GM18507 (cell line): ENCODE measurements around the gene DEAF1.
"Not testable (repeated sequence)": the region's sequence is repeated elsewhere in the genome, so short reads cannot be mapped to it uniquely, and the experiment has no call there.

ENCODE experiments used
- DNase-seq: peaks from one replicate; pipeline ENCODE4 v3.0.0; 2011; ENCODE audit warnings: low read depth; ENCODE audit not compliant: insufficient read length; ENCODE audit errors: extremely low spot score
- FAIRE-seq: peaks from 2 replicates; lab custom pipeline; 2011; peaks lifted over from hg19 to GRCh38; lab: Jason Lieb, UNC

The DEAF1 gene

DNA sequence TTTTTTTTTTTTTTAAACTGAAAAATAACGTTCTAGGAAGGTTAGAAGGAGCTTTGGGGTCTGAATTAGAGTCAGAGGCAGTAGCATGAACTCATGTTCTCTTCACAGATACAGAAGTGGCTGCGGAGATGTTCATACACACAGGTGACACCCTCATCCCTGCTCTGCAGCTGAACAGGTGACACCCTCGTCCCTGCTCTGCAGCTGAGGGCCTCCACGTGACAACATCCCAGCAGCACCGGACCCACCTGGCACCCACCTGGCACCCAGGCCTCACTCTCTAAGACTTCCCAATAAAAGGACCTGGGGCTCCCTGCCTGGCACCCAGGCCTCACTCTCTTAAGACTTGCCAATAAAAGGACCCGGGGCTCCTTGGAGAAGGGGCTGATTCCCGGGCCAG lies 38.2 kb downstream of the DEAF1 start:
- FAIRE-seq: no peak
- no peak for DNase-seq

DNA sequence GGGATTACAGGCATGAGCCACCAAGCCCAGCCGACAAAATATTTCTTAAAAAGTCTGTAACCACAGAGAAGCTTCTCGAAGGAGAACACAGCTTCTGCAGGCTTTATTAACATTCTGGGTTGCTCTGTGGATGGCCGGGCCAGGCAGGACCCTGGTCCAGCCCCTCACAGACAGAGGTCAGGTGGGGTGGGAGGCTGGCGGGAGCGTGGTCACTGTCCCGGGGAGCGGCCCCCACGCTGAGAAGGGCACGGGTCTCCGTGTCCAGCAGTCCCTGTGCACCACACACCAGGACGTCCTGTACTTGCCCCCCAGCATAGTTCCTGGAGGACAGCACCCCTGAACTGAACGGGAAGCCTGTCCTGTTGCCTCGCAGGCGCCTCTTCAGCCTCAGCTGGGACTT lies 38.6 kb downstream of the DEAF1 start:
- no peak for DNase-seq
- FAIRE-seq: no peak

- DNase-seq (no peak), FAIRE-seq (no peak)
These were observed 39.8 kb downstream of the DEAF1 start for GRCh38 chr11:655036-655726.

DNA sequence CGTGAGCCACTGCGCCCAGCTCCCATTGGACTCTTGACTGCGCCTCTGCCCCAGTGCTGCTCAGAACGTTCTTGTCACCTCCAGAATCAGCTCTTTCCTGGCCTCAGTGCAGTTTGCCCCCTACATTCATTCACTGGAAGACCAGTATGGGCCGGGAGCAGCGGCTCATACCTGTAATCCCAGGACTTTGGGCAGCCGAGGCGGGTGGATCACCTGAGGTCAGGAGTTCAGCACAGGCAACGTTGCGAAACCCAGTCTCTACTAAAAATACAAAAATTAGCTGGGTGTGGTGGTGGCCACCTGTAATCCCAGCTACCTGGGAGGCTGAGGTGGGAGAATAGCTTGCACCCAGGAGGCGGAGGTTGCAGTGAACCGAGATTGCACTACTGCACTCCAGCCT lies 40.6 kb downstream of the DEAF1 start:
- not testable (repeated sequence) for FAIRE-seq, DNase-seq

DNA sequence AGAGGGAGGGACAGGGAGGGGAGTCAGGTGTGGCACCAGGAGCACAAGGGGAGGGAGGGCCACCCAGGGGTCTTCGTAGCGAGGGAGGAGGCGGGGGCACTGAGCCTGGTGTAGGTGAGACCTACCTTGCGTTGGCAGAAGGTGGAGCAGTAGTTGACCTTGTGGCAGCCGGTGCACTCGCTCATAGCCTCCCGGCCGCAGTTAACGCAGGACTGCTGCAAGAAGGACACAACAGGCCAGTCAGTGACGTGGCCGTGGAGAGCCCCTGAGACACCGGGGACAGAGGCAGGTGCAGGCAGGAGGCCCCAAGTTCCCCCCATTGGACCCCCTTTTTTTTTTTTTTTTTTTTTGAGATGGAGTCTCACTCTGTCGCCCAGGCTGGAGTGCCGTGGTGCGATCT lies 41.2 kb downstream of the DEAF1 start:
- DNase-seq (no peak), FAIRE-seq (no peak)

GRCh38 chr11:653136-653535 lies 41.9 kb downstream of the DEAF1 start:
- DNase-seq, FAIRE-seq: not testable (repeated sequence)

DNA sequence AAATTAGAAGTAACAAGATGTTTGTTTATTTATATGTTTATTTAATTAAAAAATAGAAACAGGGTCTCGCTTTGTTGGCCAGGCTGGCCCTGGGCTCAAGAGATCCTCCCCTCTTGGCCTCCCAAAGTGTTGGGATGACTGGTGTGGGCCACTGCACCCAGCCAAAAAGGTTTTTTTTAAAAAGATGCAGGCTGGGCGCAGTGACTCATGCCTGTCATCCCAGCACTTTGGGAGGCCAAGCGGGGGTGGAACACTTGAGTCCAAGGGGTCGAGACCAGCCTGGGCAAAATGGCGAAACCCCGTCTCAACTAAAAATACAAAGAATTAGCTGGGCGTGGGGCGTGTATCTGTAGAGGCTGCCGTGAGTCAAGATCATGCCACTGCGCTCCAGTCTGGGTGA lies 44.5 kb downstream of the DEAF1 start:
- no peak for FAIRE-seq
- DNase-seq: no peak

DNA sequence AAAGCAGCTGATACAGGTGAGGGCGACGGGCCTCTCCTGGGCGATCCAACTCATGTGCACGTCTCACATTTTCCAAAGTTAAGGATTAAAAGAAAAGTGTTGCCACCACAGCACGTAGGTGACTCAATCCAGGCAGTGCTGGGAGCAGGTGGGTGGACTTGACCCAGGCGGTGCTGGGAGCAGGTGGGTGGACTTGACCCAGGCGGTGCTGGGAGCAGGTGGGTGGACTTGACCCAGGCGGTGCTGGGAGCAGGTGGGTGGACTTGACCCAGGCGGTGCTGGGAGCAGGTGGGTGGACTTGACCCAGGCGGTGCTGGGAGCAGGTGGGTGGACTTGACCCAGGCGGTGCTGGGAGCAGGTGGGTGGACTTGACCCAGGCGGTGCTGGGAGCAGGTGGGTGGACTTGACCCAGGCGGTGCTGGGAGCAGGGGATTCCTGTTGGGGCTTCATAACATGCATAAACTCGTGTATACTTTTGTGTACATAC lies 47.3 kb downstream of the DEAF1 start:
- not testable (repeated sequence) for FAIRE-seq, DNase-seq

- DNase-seq (no peak), FAIRE-seq (no peak)
These were observed 48.8 kb downstream of the DEAF1 start for GRCh38 chr11:646214-646613.

GRCh38 chr11:645536-645935 lies 49.5 kb downstream of the DEAF1 start:
- no peak for DNase-seq
- no peak for FAIRE-seq

DNA sequence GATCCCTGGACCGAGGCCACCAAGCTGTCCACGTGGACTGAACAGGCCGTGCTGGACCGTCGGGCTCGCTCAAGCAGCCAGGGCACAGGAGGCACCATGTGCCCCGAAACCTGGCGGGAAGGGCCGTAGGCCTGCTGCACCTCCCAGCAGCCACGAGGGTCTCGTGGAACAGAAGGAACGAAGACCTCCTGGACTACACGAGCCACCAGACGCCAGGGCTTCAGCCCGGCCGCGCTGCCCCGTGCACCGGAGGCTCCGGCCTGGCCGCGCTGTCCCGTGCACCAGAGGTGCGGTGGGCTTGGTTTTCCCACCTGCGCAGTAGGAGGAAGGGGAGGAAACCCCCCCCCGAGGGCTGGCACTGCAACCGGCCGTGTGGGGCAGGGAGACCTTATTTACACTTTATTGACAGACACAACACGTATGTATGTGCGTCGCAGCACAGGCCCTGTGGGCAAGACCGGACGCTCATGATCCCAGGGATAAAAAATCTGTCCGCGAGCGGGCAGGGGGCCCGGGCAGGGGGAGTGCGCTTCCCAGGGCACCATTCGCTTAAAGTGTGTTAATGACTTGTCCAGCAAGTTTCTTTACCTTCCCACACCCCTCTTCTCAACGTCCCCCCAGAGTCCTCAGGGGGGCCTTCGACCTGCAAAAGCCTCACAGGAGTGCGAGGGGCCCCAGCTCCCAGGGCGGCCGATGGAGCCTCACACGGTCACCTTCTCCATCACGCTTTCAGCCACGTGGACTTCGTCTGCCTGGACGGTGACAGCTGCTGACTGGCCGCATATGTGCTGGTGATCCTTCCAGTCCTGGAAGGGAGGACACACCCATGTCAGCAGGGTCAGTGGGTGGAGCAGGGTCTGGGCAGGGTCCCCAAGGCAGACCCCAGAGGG lies 50.9 kb downstream of the DEAF1 start:
- DNase-seq (no peak), FAIRE-seq (no peak)

GRCh38 chr11:643366-643765 lies 51.7 kb downstream of the DEAF1 start:
- DNase-seq: no peak

DNA sequence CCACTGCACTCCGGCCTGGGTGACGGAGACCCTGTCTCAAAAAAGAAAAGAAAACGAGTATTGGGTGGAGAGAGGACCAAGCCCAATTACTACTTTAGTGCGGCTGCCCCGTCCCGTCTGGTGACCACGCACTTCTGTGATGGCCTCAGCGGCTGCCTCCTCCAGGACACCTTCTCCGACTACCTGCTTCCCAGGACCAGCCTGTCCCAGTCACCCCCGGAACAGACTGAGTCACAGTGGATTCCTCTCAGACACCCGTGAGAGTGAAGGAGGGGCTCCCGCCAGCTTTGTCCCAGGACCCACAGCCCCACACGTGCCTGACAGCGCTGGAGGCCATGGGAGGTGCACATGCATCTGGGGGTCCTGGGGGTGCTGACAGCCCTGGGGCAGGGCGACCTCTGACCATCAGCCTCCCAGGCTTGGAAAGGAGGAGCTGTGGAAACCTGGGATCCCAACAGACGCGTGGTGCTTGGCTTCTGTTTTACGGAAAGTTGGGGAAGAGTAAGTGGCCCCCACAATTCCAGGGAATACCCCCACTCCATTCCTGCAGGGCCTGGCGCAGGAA lies 53.1 kb downstream of the DEAF1 start:
- FAIRE-seq: no peak
- DNase-seq: no peak

More at GRCh38 chr11:643366-643765, 51.7 kb downstream of the DEAF1 start:
- FAIRE-seq: no peak

- no peak for DNase-seq
- FAIRE-seq: no peak
These were observed 54.9 kb downstream of the DEAF1 start for GRCh38 chr11:640021-640706.

- FAIRE-seq: no peak
These were observed 55.6 kb downstream of the DEAF1 start for GRCh38 chr11:639332-639955.

GRCh38 chr11:638631-639331 lies 56.2 kb downstream of the DEAF1 start:
- FAIRE-seq (no peak), DNase-seq (no peak)

More at GRCh38 chr11:639332-639955, 55.6 kb downstream of the DEAF1 start:
- no peak for DNase-seq

DNA sequence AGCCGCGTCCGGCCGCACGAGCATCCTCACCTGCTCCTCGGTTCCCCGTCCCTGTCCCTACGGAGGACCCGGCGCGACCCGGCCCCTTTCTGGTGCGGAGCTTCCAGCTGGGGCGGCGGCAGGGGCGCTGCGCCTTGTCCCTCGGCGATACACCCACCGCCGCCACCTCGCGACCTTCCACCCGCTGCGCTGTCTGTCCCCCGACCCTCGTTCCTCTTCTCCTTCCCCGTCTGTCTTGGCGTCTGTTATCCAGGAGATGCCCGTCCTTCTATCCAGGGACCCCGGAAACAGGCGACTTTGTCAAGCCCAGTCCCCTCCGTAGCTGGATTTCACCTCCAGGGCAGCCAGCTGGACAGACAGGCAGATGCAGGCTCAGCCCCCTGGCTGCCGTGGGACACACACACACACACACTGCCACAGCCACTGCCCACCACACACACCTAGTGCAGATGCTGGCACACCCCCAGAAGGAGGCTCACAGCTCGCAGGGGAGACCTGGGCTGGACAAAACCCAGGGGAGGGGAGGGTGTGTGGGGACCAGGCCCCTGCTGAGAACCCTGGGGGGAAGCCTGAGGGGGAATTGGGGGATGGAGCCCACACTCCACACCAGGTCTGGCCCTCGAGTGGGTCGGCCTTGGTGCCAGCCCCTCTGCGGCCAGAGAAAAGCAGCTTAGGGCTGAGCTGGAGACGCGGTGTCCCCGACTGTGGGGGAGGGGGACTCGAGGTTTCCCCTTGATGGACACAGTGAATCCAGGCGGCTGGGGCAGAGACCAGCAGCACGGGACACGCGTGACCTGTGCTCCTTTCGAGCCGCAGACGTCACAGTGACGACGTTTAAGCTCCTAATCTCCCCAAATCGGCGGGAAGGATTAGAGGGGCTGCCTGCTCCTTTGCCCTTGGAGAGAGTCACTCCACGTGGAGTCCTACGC lies 57.2 kb downstream of the DEAF1 start:
- DNase-seq (no peak), FAIRE-seq (no peak)

- DNase-seq (no peak), FAIRE-seq (no peak)
These were observed 57.8 kb downstream of the DEAF1 start for GRCh38 chr11:637333-637592.
